ENCODE measurements around the gene FRMD5.
"Not testable (repeated sequence)": the region's sequence is repeated elsewhere in the genome, so short reads cannot be mapped to it uniquely, and the experiment has no call there.

The FRMD5 gene

GRCh38 chr15:43826508-43827341 is 368.3 kb downstream of the FRMD5 start, which contains the start of gene WDR76:
Gene WDR76, plus strand, starts transcription at chr15:43827002. Its CDS starts 31 bp downstream, at chr15:43827033.
- no peak for DNase-seq

- no peak for DNase-seq
These were observed 369.0 kb downstream of the FRMD5 start for GRCh38 chr15:43826029-43826507.

- DNase-seq = not testable (repeated sequence)
These were observed 369.8 kb downstream of the FRMD5 start for GRCh38 chr15:43825305-43825704.

- DNase-seq = peak; percentile 54
These were observed 370.5 kb downstream of the FRMD5 start, which contains the start of gene MFAP1 for GRCh38 chr15:43824302-43825246. Gene MFAP1, minus strand, starts transcription at chr15:43824690. Its CDS starts 121 bp downstream, at chr15:43824569.

GRCh38 chr15:43821505-43821904 is 373.6 kb downstream of the FRMD5 start:
- DNase-seq = no peak

Data from GOT3 (cell line).